Measurements from ENCODE around the gene KRABD2.

- TF ChIP-seq POLR2A (IDR thresholded peaks at IDR 0.05) (no peak), CTCF (IDR thresholded peaks at IDR 0.05) (no peak), POLR2AphosphoS5 (IDR thresholded peaks at IDR 0.05) (no peak), EP300 (IDR thresholded peaks at IDR 0.05) (no peak)
Observed at GRCh38 chr17:8360260-8360659, 16.2 kb downstream of the KRABD2 start.
